Caco-2 (cell line): ENCODE measurements around the gene RUSC2. TPM values are rescaled to one million over a fixed set of nuclear protein-coding genes. Genes with fewer than 3 reads are reported as not detected.
A peak's percentile ranks its signal among the peaks of the same experiment; 100 is the strongest.
"Not testable (repeated sequence)": the region's sequence is repeated elsewhere in the genome, so short reads cannot be mapped to it uniquely, and the experiment has no call there.

Experiments
- BruUV-seq: library from RNA; stranded (reverse); fragments of 400-500 nt; replicated peaks from 2 replicates; lab custom pipeline; 2021; lab: Mats Ljungman, UMichigan
- CTCF ChIA-PET: fragments of 300-600 bp; sonication (Branson Sonifier 250); formaldehyde crosslinking; loops from one replicate; lab custom pipeline; 2022; ENCODE audit warnings: antibody characterized with exemption; lab: Charles Lee
- POLR2A ChIA-PET: fragments of 300-600 bp; sonication (Branson Sonifier 250); formaldehyde crosslinking; loops from one replicate; lab custom pipeline; 2022; ENCODE audit warnings: antibody characterized with exemption; lab: Charles Lee
- DNase-seq, 2 experiments: peaks; one replicate each; pipeline versions ENCODE4 v3.0.0 to v3.0.0-alpha.2; 2020 to 2022
- H3K27me3 ChIP-seq: replicated peaks from 2 replicates; pipeline ENCODE4 v1.6.0; 2011; ENCODE audit warnings: low read length; ENCODE audit not compliant: control insufficient read depth, insufficient read depth
- H3K36me3 ChIP-seq: 2 replicates; pipeline ENCODE4 v1.5.1; 2011; ENCODE audit warnings: low read length; ENCODE audit not compliant: control insufficient read depth, insufficient read depth
- H3K4me1 ChIP-seq: fragments of 250-450 bp; sonication (Bioruptor Pico); 2 replicates; pipeline ENCODE4 v1.5.1; 2020; ENCODE audit warnings: mild to moderate bottlenecking
- H3K4me3 ChIP-seq: 2 replicates; pipeline ENCODE4 v1.5.1; 2011; ENCODE audit warnings: low read depth, mild to moderate bottlenecking, control low read depth, low read length
- H3K9me3 ChIP-seq: fragments of 250-450 bp; sonication (Bioruptor Pico); 2 replicates; pipeline ENCODE4 v1.5.1; 2020; ENCODE audit warnings: mild to moderate bottlenecking, moderate library complexity
- H3K27ac Mint-ChIP-seq: one replicate; pipeline ENCODE4 v1.8.0; 2022; ENCODE audit warnings: mixed read lengths; ENCODE audit not compliant: unreplicated experiment
- H3K27me3 Mint-ChIP-seq: one replicate; pipeline ENCODE4 v1.8.0; 2022; ENCODE audit warnings: mixed read lengths; ENCODE audit not compliant: insufficient read depth, unreplicated experiment
- H3K36me3 Mint-ChIP-seq: one replicate; pipeline ENCODE4 v1.8.0; 2022; ENCODE audit warnings: mild to moderate bottlenecking, mixed read lengths; ENCODE audit not compliant: insufficient read depth, unreplicated experiment
- H3K4me1 Mint-ChIP-seq: one replicate; pipeline ENCODE4 v1.8.0; 2022; ENCODE audit warnings: low read depth, mixed read lengths; ENCODE audit not compliant: unreplicated experiment
- H3K4me3 Mint-ChIP-seq: one replicate; pipeline ENCODE4 v1.8.0; 2022; ENCODE audit warnings: mild to moderate bottlenecking, moderate library complexity, mixed read lengths; ENCODE audit not compliant: unreplicated experiment
- H3K9me3 Mint-ChIP-seq: one replicate; pipeline ENCODE4 v1.8.0; 2022; ENCODE audit warnings: mixed read lengths; ENCODE audit not compliant: unreplicated experiment
- intact Hi-C: fragments of 100-400 bp; cut with micrococcal nuclease; formaldehyde crosslinking; loops from one replicate; pipeline ENCODE4 v1.10.0; 2022; ENCODE audit not compliant: unreplicated experiment
- total RNA-seq: library from RNA; stranded (reverse); gene quantifications from 2 replicates; pipeline ENCODE4 v1.2.3, GENCODE V29; 2022
- TF ChIP-seq, protein P1 (sequence below), 2 experiments: fragments of 200-600 bp in 1 of 2; IDR thresholded peaks; 1 replicate in 1 of 2; 2 replicates in 1 of 2; pipeline versions ENCODE4 v1.5.1 to v1.8.0; 2011 to 2022; ENCODE audit warnings: antibody characterized with exemption in 1 of 2, control low read depth in 1 of 2, inconsistent platforms in 1 of 2, low read depth in 1 of 2, low read length in 1 of 2, mild to moderate bottlenecking in 1 of 2, moderate library complexity in 1 of 2; ENCODE audit not compliant: insufficient read depth in 1 of 2, severe bottlenecking in 1 of 2, unreplicated experiment in 1 of 2

Gene RUSC2
- total RNA-seq, 1 experiment from 2014 or later = 13.0 TPM

- CTCF ChIA-PET = interaction anchor here (1.5 kb wide), 1 partner anchor 11 kb away, joined by 4 read pairs; no protein-coding TSS in a partner anchor
- Mint-ChIP-seq H3K27me3 (no peaks in the 10 kb centered on the region), H3K27ac (peak overlapping the region; percentile 53), H3K4me3 (no peak overlapping the region), H3K36me3 (peaks cover 6% of the 10 kb centered on the region), H3K9me3 (no peaks in the 10 kb centered on the region), H3K4me1 (peaks cover 45% of the 10 kb centered on the region)
- DNase-seq = no peak
- no peak overlapping the region for H3K4me3 ChIP-seq
- POLR2A ChIA-PET = no interaction called here
- peaks cover 54% of the 10 kb centered on the region for H3K4me1 ChIP-seq
- H3K9me3 ChIP-seq = no peaks in the 10 kb centered on the region
- intact Hi-C loops = no loop called here
- H3K27me3 ChIP-seq = no peaks in the 10 kb centered on the region
- no peaks in the 10 kb centered on the region for H3K36me3 ChIP-seq
- no TSS peak for BruUV-seq
- TF ChIP-seq, protein P1, sequence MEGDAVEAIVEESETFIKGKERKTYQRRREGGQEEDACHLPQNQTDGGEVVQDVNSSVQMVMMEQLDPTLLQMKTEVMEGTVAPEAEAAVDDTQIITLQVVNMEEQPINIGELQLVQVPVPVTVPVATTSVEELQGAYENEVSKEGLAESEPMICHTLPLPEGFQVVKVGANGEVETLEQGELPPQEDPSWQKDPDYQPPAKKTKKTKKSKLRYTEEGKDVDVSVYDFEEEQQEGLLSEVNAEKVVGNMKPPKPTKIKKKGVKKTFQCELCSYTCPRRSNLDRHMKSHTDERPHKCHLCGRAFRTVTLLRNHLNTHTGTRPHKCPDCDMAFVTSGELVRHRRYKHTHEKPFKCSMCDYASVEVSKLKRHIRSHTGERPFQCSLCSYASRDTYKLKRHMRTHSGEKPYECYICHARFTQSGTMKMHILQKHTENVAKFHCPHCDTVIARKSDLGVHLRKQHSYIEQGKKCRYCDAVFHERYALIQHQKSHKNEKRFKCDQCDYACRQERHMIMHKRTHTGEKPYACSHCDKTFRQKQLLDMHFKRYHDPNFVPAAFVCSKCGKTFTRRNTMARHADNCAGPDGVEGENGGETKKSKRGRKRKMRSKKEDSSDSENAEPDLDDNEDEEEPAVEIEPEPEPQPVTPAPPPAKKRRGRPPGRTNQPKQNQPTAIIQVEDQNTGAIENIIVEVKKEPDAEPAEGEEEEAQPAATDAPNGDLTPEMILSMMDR (IDR thresholded peaks at IDR 0.05; ENCODE audit: insufficient read depth in 1 of 2, low read depth in 1 of 2, low read length in 1 of 2, severe bottlenecking in 1 of 2, unreplicated experiment in 1 of 2) = no peak
These were observed 31.8 kb downstream of the RUSC2 start for GRCh38 chr9:35521708-35522107.

- DNase-seq = no peak
- intact Hi-C loops = no loop called here
- Mint-ChIP-seq H3K27ac (peak overlapping the region; percentile 53), H3K4me3 (no peak overlapping the region), H3K9me3 (no peaks in the 10 kb centered on the region), H3K4me1 (peaks cover 47% of the 10 kb centered on the region), H3K36me3 (peaks cover 6% of the 10 kb centered on the region), H3K27me3 (no peaks in the 10 kb centered on the region)
- no peaks in the 10 kb centered on the region for H3K27me3 ChIP-seq
- no peak overlapping the region for H3K4me3 ChIP-seq
- no peaks in the 10 kb centered on the region for H3K36me3 ChIP-seq
- H3K9me3 ChIP-seq = no peaks in the 10 kb centered on the region
- H3K4me1 ChIP-seq = peaks cover 52% of the 10 kb centered on the region
- ChIA-PET POLR2A (no interaction called here), CTCF (interaction anchor here (1.5 kb wide), 1 partner anchor 11 kb away, joined by 4 read pairs; no protein-coding TSS in a partner anchor)
- BruUV-seq = no TSS peak
- TF ChIP-seq, protein P1 (IDR thresholded peaks at IDR 0.05; ENCODE audit: insufficient read depth in 1 of 2, low read depth in 1 of 2, low read length in 1 of 2, severe bottlenecking in 1 of 2, unreplicated experiment in 1 of 2) = no peak
These were observed 32.3 kb downstream of the RUSC2 start for GRCh38 chr9:35522187-35522586.

GRCh38 chr9:35522700-35523099, 32.8 kb downstream of the RUSC2 start:
- H3K27me3 Mint-ChIP-seq = no peaks in the 10 kb centered on the region
- intact Hi-C loops = no loop called here
- H3K36me3 Mint-ChIP-seq = peaks cover 6% of the 10 kb centered on the region
- H3K4me3 Mint-ChIP-seq = no peak overlapping the region
- POLR2A ChIA-PET = no interaction called here
- no peak overlapping the region for H3K4me3 ChIP-seq
- H3K27ac Mint-ChIP-seq = no peak overlapping the region
- no peaks in the 10 kb centered on the region for H3K9me3 Mint-ChIP-seq
- DNase-seq = no peak
- TF ChIP-seq, protein P1 (IDR thresholded peaks at IDR 0.05; ENCODE audit: insufficient read depth in 1 of 2, low read depth in 1 of 2, low read length in 1 of 2, severe bottlenecking in 1 of 2, unreplicated experiment in 1 of 2) = no peak
- no peaks in the 10 kb centered on the region for H3K27me3 ChIP-seq
- H3K9me3 ChIP-seq = no peaks in the 10 kb centered on the region
- H3K4me1 Mint-ChIP-seq = peaks cover 42% of the 10 kb centered on the region
- H3K36me3 ChIP-seq = no peaks in the 10 kb centered on the region
- BruUV-seq = no TSS peak
- H3K4me1 ChIP-seq = peaks cover 47% of the 10 kb centered on the region
- CTCF ChIA-PET = no interaction called here

- H3K9me3 Mint-ChIP-seq, H3K27ac Mint-ChIP-seq, H3K36me3 ChIP-seq, DNase-seq, BruUV-seq, H3K27me3 ChIP-seq, POLR2A ChIA-PET, H3K4me3 Mint-ChIP-seq, intact Hi-C loops, CTCF ChIA-PET, H3K4me3 ChIP-seq, H3K36me3 Mint-ChIP-seq, H3K27me3 Mint-ChIP-seq, H3K9me3 ChIP-seq: not testable (repeated sequence)
- H3K4me1 Mint-ChIP-seq = peaks cover 34% of the 10 kb centered on the region
- peaks cover 40% of the 10 kb centered on the region for H3K4me1 ChIP-seq
These were observed 33.6 kb downstream of the RUSC2 start for GRCh38 chr9:35523556-35523955.
